Stomach (tissue), 9 donors: ENCODE data around the gene FREM1. TPM values are rescaled to one million over a fixed set of nuclear protein-coding genes. Genes with fewer than 3 reads are reported as not detected.

ENCODE experiments used
- DNase-seq, 2 donors: peaks; one replicate each; pipeline versions ENCODE4 v3.0.0 to v3.0.0-alpha.2; 2013 to 2019
- H3K27ac ChIP-seq, 5 donors: fragments of 200-600 bp in 4 of 5; sonication (generic) in 4 of 5; one replicate each; pipeline ENCODE4 v1.5.1; 2013 to 2019; ENCODE audit warnings: mild to moderate bottlenecking in 1 of 5, moderate library complexity in 1 of 5
- H3K27me3 ChIP-seq, 3 donors: fragments of 200-600 bp; sonication (generic); one replicate each; pipeline ENCODE4 v1.5.1; 2017 to 2019; ENCODE audit warnings: mixed run types in 1 of 3
- H3K36me3 ChIP-seq, 4 donors: fragments of 200-600 bp; sonication (generic); 1 replicate in 3 of 4; 2 replicates in 1 of 4; pipeline ENCODE4 v1.5.1; 2016 to 2019
- H3K4me1 ChIP-seq, 4 donors: fragments of 200-600 bp; sonication (generic); one replicate each; pipeline ENCODE4 v1.5.1; 2016 to 2019
- H3K4me3 ChIP-seq, 4 donors: fragments of 200-600 bp; sonication (generic) in 3 of 4; one replicate each; pipeline ENCODE4 v1.5.1; 2016 to 2019; ENCODE audit warnings: mild to moderate bottlenecking in 1 of 4
- H3K9me3 ChIP-seq, 4 donors: fragments of 200-600 bp; sonication (generic); one replicate each; pipeline ENCODE4 v1.5.1; 2016 to 2019
- CTCF ChIP-seq, 7 experiments: fragments of 450-650 bp in 4 of 7; fragments of 200-600 bp in 3 of 7; sonication (generic) in 3 of 7; IDR thresholded peaks; one replicate each; pipeline ENCODE4 v1.5.1; 2016 to 2019; ENCODE audit warnings: antibody characterized with exemption in 7 of 7, control low read depth in 2 of 7, mild to moderate bottlenecking in 1 of 7
- EP300 ChIP-seq: sonication (generic); formaldehyde crosslinking; IDR thresholded peaks from one replicate; pipeline ENCODE4 v1.6.1; 2017; ENCODE audit warnings: antibody characterized with exemption
- POLR2A ChIP-seq, 4 donors: fragments of 450-650 bp; IDR thresholded peaks; one replicate each; pipeline ENCODE4 v1.6.1; 2016; ENCODE audit warnings: antibody characterized with exemption in 4 of 4, control low read depth in 2 of 4, mild to moderate bottlenecking in 1 of 4, moderate library complexity in 1 of 4
- POLR2AphosphoS5 ChIP-seq, 3 donors: sonication (generic); formaldehyde crosslinking; IDR thresholded peaks; one replicate each; pipeline ENCODE4 v1.6.1; 2016; ENCODE audit warnings: antibody characterized with exemption in 3 of 3
- WGBS, 5 donors: extraction: QIAGEN DNeasy Blood & Tissue Kit in 3 of 5; methylation state at CpG; one replicate each; pipeline versions ENCODE4 v1.1.5 to v1.1.7; 2013 to 2018; 5-methylcytosine and 5-hydroxymethylcytosine counted together
- intact Hi-C: fragments of 100-400 bp; cut with DNase I; formaldehyde crosslinking; loops from one replicate; pipeline ENCODE4 v1.15.1; 2023; ENCODE audit warnings: low total_unique reads
- polyA plus RNA-seq, 3 donors: library from polyadenylated mRNA; stranded (reverse); fragments of 200-250 nt; gene quantifications; one replicate each; pipeline ENCODE4 v1.2.3, GENCODE V29; 2013
- total RNA-seq, 5 donors: library from RNA; depleted of rRNA; stranded (reverse); fragments of >200 nt; gene quantifications; one replicate each; pipeline versions ENCODE4 v1.1.0 to v1.2.3, GENCODE V29; 2014 to 2016
- donor health status: healthy with polysubstance abuse.
- donor health status: Bipolar disorder and iron deficiency.
- donor health status: healthy.

The FREM1 gene
- total and polyA plus RNA-seq, 8 donors: 0.12 to 14.7 (median 0.58) TPM; not detected in 1

GRCh38 chr9:14768405-14769229 lies 141.6 kb downstream of the FREM1 start:
- WGBS, 5 donors: 20 to 32% (median 21%) methylated on average over 8 of the region's 8 CpGs
- DNase-seq: peak in 1 of 2 donors; percentile 78
- H3K9me3 ChIP-seq: no peaks in the 10 kb centered on the region
- H3K36me3 ChIP-seq: no peaks in the 10 kb centered on the region
- peaks cover 0 to 4% (median 0%) of the 10 kb centered on the region in 4 donors for H3K4me1 ChIP-seq
- H3K4me3 ChIP-seq: no peak overlapping the region
- H3K27ac ChIP-seq: no peak overlapping the region
- intact Hi-C loops: loop anchor here (10.0 kb wide), 1 partner anchor 154 kb away; no protein-coding TSS in a partner anchor
- TF ChIP-seq POLR2AphosphoS5 (IDR thresholded peaks at IDR 0.05): no peak
- TF ChIP-seq CTCF (IDR thresholded peaks at IDR 0.05): peak in 5 of 7 experiments; percentile 42 to 71 (median 56)
- H3K27me3 ChIP-seq: no peaks in the 10 kb centered on the region

GRCh38 chr9:14766299-14766698 lies 143.9 kb downstream of the FREM1 start:
- no peak for TF ChIP-seq POLR2AphosphoS5 (IDR thresholded peaks at IDR 0.05)
- no peak for TF ChIP-seq CTCF (IDR thresholded peaks at IDR 0.05)
- TF ChIP-seq POLR2A (IDR thresholded peaks at IDR 0.05): no peak
- TF ChIP-seq EP300: no peak
- H3K27ac ChIP-seq: no peak overlapping the region
- intact Hi-C loops: loop anchor here (10.0 kb wide), 1 partner anchor 151 kb away; no protein-coding TSS in a partner anchor
- peaks cover 0 to 4% (median 0%) of the 10 kb centered on the region in 4 donors for H3K4me1 ChIP-seq
- DNase-seq: peak in 1 of 2 donors; percentile 11
- no peak overlapping the region for H3K4me3 ChIP-seq
- no peaks in the 10 kb centered on the region for H3K27me3 ChIP-seq
- H3K36me3 ChIP-seq: no peaks in the 10 kb centered on the region
- no peaks in the 10 kb centered on the region for H3K9me3 ChIP-seq
- 88 to 93% (median 90%) methylated on average over 6 of the region's 6 CpGs for WGBS, 5 donors

DNA sequence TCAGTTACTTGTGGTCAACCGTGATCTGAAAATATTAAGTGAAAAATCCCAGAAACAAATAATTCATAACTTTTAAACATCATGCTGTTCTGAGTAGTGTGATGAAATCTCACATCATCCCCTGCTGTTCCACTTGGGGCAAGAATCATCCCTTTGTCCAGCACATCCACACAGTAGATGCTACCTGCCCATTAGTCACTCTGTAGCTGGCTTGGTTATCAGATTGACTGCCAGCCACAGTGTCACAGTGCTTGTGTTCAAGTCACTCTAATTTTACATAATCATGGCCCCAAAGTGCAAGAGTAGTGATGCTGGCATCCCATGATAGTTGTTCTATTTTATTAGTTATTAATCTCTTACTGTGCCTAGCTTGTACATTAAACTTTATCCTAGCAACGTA lies 148.6 kb downstream of the FREM1 start:
- no peak for DNase-seq
- intact Hi-C loops: loop anchor here (10.0 kb wide), 1 partner anchor 147 kb away; no protein-coding TSS in a partner anchor

GRCh38 chr9:14760060-14760459 lies 150.2 kb downstream of the FREM1 start:
- H3K36me3 ChIP-seq: no peaks in the 10 kb centered on the region
- 0% methylated on average over 1 of the region's 1 CpG for WGBS, 5 donors
- no peak for TF ChIP-seq POLR2A (IDR thresholded peaks at IDR 0.05)
- no peak for TF ChIP-seq CTCF (IDR thresholded peaks at IDR 0.05)
- TF ChIP-seq EP300: no peak
- no peak for TF ChIP-seq POLR2AphosphoS5 (IDR thresholded peaks at IDR 0.05)
- intact Hi-C loops: loop anchor here (10.0 kb wide), 1 partner anchor 145 kb away; no protein-coding TSS in a partner anchor
- no peaks in the 10 kb centered on the region for H3K4me1 ChIP-seq
- no peaks in the 10 kb centered on the region for H3K9me3 ChIP-seq
- no peaks in the 10 kb centered on the region for H3K27me3 ChIP-seq
- no peak overlapping the region for H3K4me3 ChIP-seq
- no peak for DNase-seq
- H3K27ac ChIP-seq: no peak overlapping the region

More for the DNA sequence above, 148.6 kb downstream of the FREM1 start:
- Histone ChIP-seq H3K36me3 (no peaks in the 10 kb centered on the region), H3K27me3 (no peaks in the 10 kb centered on the region), H3K4me1 (no peaks in the 10 kb centered on the region), H3K4me3 (no peak overlapping the region), H3K27ac (no peak overlapping the region), H3K9me3 (no peaks in the 10 kb centered on the region)
- no peak for TF ChIP-seq POLR2A (IDR thresholded peaks at IDR 0.05)
- no peak for TF ChIP-seq EP300
- TF ChIP-seq POLR2AphosphoS5 (IDR thresholded peaks at IDR 0.05): no peak
- TF ChIP-seq CTCF (IDR thresholded peaks at IDR 0.05): no peak
- WGBS, 5 donors: 62 to 69% (median 68%) methylated on average over 2 of the region's 2 CpGs
